ENCODE data around the gene CYB5A.
A peak's percentile ranks its signal among the peaks of the same experiment; 100 is the strongest.

The CYB5A gene

DNA sequence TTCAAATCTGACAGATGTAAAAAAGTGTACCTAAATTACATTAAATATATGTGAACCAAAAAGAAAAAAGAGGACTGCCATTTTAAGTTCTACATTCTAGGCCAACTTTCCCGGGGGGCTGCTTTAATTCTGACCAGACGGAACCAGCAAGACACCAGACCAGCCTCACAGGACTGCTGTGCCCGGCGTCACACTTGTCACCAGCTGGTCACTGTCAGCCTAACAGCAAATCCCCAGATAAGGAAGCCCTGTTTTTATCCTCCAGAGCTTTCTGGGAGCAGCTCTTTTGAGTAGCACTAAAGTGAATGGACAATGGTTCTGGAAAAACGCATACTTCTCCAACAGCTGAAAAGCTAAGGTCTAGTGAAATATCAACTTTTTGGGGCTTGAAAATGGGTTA lies 35.6 kb downstream of the CYB5A start:
- Histone ChIP-seq H3K36me3 (ENCODE audit: insufficient read depth, low read length) (peaks cover 10% of the 10 kb centered on the region), H3K4me1 (ENCODE audit: insufficient read depth, low read length) (peaks cover 41% of the 10 kb centered on the region), H3K27me3 (ENCODE audit: control insufficient read depth in 1 of 2, insufficient read depth in 2 of 2, low read length in 2 of 2) (no peaks in the 10 kb centered on the region), H3K4me3 (ENCODE audit: low read depth in 1 of 2, low read length in 2 of 2) (no peak overlapping the region), H3K9ac (ENCODE audit: low read length) (no peak overlapping the region), H3K9me3 (ENCODE audit: low read length) (no peaks in the 10 kb centered on the region), H3K27ac (ENCODE audit: low read depth, low read length) (no peak overlapping the region)

DNA sequence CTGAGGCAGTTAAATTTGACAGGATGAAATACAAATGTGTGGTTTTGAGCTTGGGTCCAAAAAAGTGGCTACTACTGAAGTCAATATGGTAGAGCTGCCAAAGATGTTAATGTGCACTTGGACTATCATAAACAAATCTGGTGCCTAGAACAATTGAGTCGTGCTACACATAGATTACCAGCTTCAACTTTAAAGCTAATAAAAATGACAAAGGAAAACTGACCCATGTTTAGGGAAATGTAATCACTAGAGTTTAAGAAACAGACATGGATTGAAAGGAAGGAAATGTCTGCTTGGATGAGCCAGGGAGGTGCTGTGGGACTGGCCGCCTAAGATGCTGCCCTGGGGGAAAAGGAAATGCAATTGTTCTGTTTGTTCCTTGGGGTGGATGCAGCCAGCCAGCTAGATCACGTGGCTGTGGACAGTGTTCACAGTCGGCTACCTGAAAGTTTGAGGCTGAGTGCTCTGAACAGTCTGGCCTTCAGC lies 36.6 kb downstream of the CYB5A start:
- Histone ChIP-seq H3K4me1 (ENCODE audit: insufficient read depth, low read length) (peaks cover 36% of the 10 kb centered on the region), H3K27me3 (ENCODE audit: control insufficient read depth in 1 of 2, insufficient read depth in 2 of 2, low read length in 2 of 2) (no peaks in the 10 kb centered on the region), H3K27ac (ENCODE audit: low read depth, low read length) (peak overlapping the region; percentile 57), H3K36me3 (ENCODE audit: insufficient read depth, low read length) (peaks cover 6% of the 10 kb centered on the region), H3K9ac (ENCODE audit: low read length) (no peak overlapping the region), H3K4me3 (ENCODE audit: low read depth in 1 of 2, low read length in 2 of 2) (no peak overlapping the region), H3K9me3 (ENCODE audit: low read length) (no peaks in the 10 kb centered on the region)

DNA sequence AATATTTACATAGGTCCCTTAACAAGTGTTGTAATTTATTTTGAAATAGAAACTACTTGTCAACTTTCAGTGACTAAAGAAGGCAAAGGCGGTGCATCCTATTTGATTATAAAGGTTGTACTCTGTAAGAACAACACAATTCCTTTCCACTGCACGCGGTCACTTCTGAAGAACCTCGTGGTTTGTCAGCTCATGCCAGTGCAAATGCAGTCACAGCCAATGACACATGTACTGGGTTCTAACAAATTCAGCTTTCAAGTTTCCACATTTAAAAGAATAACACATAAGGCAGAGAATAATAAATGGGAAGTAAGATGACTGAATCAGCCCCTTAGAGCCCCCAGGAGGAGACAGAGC lies 39.7 kb downstream of the CYB5A start:
- no peak overlapping the region for H3K4me3 ChIP-seq (ENCODE audit: low read depth in 1 of 2, low read length in 2 of 2)
- H3K9ac ChIP-seq (ENCODE audit: low read length) = no peak overlapping the region
- H3K27ac ChIP-seq (ENCODE audit: low read depth, low read length) = peak overlapping the region; percentile 45
- H3K9me3 ChIP-seq (ENCODE audit: low read length) = no peaks in the 10 kb centered on the region
- no peaks in the 10 kb centered on the region for H3K27me3 ChIP-seq (ENCODE audit: control insufficient read depth in 1 of 2, insufficient read depth in 2 of 2, low read length in 2 of 2)
- peaks cover 6% of the 10 kb centered on the region for H3K36me3 ChIP-seq (ENCODE audit: insufficient read depth, low read length)
- H3K4me1 ChIP-seq (ENCODE audit: insufficient read depth, low read length) = peaks cover 36% of the 10 kb centered on the region

DNA sequence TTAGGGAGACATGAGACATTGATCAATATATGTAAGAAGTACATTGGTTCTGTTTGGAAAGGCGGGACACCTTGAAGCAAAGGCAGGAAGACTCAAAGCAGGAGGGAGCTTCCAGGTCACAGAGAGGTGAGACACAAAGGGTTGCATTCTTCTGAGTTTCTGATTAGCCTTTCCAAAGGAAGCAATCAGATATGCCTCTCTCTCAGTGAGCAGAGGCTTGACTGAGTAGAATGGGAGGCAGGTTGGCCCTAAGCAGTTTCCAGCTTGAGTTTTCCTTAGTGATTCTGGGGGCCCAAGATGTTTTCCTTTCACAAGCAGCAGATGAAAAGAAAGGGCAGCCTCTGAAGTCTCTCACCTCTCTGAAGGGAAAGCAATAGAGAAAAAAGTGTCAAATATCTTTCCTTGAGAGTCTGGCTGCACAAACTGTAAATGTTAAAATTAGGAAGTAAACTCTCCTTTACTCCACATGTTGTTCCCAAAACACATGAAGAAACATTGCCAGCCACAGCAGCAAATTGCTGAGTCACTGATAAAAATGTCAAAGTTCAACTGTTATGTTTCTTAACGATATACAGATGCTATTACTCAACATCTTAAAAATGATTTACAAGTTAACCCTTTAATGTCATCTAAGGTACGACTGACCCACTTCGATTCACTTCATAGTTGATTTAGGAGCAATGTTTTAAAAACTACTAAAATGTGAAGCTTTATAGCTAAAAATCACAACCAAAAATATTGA lies 40.3 kb downstream of the CYB5A start:
- Histone ChIP-seq H3K9me3 (ENCODE audit: low read length) (no peaks in the 10 kb centered on the region), H3K4me3 (ENCODE audit: low read depth in 1 of 2, low read length in 2 of 2) (no peak overlapping the region), H3K4me1 (ENCODE audit: insufficient read depth, low read length) (peaks cover 34% of the 10 kb centered on the region), H3K36me3 (ENCODE audit: insufficient read depth, low read length) (peaks cover 6% of the 10 kb centered on the region), H3K27ac (ENCODE audit: low read depth, low read length) (peak overlapping the region; percentile 45), H3K27me3 (ENCODE audit: control insufficient read depth in 1 of 2, insufficient read depth in 2 of 2, low read length in 2 of 2) (no peaks in the 10 kb centered on the region), H3K9ac (ENCODE audit: low read length) (no peak overlapping the region)

DNA sequence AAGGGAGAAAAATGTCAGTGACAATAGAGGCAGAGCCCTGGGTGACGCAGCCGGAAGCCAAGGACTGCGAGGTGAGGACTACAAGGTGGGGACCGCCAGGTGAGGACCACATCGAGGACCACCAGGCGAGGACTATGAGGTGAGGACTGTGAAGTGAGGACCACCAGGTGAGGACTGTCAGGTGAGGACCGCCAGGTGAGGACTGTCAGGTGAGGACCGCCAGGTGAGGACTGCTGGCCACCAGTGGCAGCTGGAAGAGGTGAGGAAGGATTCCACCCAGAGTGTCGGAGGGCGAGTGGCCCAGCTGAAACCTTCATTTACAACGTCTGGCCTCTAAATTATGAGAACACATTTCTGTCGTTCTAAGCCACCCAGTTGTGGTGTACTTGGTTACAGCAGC lies 41.6 kb downstream of the CYB5A start:
- no peaks in the 10 kb centered on the region for H3K9me3 ChIP-seq (ENCODE audit: low read length)
- H3K4me1 ChIP-seq (ENCODE audit: insufficient read depth, low read length) = peaks cover 21% of the 10 kb centered on the region
- H3K27ac ChIP-seq (ENCODE audit: low read depth, low read length) = no peak overlapping the region
- no peaks in the 10 kb centered on the region for H3K27me3 ChIP-seq (ENCODE audit: control insufficient read depth in 1 of 2, insufficient read depth in 2 of 2, low read length in 2 of 2)
- H3K4me3 ChIP-seq (ENCODE audit: low read depth in 1 of 2, low read length in 2 of 2) = no peak overlapping the region
- H3K9ac ChIP-seq (ENCODE audit: low read length) = no peak overlapping the region
- H3K36me3 ChIP-seq (ENCODE audit: insufficient read depth, low read length) = peaks cover 6% of the 10 kb centered on the region

DNA sequence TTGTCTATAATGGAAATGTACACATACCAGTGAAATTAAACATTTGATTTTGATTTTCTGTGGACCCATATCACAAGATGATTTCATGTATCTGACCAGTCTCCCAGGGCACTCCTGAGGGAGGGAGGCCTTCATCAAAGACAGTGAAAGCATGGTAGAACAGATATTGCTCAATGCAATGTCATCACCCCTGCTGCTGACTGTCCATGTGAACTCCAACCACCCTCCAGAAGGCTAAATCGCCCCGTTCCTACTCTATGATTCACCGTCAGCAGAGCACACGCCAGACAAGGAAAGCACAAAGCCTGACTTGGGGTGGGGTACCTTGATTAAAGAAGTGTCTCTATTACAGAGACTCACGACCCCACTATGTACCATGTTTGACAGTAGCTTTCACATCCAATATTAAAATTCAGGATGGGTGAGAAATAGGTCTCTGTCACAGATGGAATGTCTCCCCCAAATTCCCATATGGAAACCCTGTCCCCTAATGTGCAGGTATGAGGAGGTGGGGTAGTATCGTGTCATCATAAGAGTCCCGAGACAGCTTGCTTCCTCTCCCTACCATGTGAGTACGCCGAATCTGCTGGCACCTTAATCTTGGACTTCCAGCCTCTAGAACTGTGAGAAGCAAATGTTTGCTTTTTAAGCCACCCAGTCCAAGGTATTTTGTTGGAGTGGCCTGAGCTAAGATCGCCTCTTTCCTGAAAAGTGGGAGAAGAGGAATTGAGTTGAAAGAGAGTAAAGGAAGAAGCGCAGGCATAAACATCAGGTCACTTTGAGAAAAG lies 42.4 kb downstream of the CYB5A start:
- Histone ChIP-seq H3K9ac (ENCODE audit: low read length) (no peak overlapping the region), H3K27ac (ENCODE audit: low read depth, low read length) (no peak overlapping the region), H3K4me1 (ENCODE audit: insufficient read depth, low read length) (peaks cover 15% of the 10 kb centered on the region), H3K27me3 (ENCODE audit: control insufficient read depth in 1 of 2, insufficient read depth in 2 of 2, low read length in 2 of 2) (no peaks in the 10 kb centered on the region), H3K36me3 (ENCODE audit: insufficient read depth, low read length) (peaks cover 6% of the 10 kb centered on the region), H3K4me3 (ENCODE audit: low read depth in 1 of 2, low read length in 2 of 2) (no peak overlapping the region), H3K9me3 (ENCODE audit: low read length) (no peaks in the 10 kb centered on the region)

DNA sequence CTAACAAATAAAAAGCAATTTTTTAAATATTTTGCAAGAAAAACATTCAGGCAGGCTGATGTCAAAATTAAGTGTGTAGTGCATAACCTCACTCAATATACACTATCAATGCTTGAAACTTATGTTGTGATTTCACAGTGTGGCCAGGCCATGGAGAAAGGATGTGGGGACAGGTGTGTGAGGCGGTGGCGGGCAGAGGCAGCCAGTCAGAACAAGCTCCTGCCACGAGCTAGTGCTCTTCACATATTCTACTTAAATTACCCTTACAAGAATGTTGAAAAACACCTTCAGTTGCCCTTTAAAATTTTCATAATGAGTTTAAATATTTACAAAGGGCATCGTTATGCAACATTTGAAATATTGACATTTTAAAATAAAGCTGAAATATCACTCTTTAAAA lies 43.2 kb downstream of the CYB5A start:
- H3K27ac ChIP-seq (ENCODE audit: low read depth, low read length) = no peak overlapping the region
- peaks cover 15% of the 10 kb centered on the region for H3K4me1 ChIP-seq (ENCODE audit: insufficient read depth, low read length)
- H3K9ac ChIP-seq (ENCODE audit: low read length) = no peak overlapping the region
- no peaks in the 10 kb centered on the region for H3K9me3 ChIP-seq (ENCODE audit: low read length)
- H3K4me3 ChIP-seq (ENCODE audit: low read depth in 1 of 2, low read length in 2 of 2) = no peak overlapping the region
- no peaks in the 10 kb centered on the region for H3K27me3 ChIP-seq (ENCODE audit: control insufficient read depth in 1 of 2, insufficient read depth in 2 of 2, low read length in 2 of 2)
- peaks cover 5% of the 10 kb centered on the region for H3K36me3 ChIP-seq (ENCODE audit: insufficient read depth, low read length)

DNA sequence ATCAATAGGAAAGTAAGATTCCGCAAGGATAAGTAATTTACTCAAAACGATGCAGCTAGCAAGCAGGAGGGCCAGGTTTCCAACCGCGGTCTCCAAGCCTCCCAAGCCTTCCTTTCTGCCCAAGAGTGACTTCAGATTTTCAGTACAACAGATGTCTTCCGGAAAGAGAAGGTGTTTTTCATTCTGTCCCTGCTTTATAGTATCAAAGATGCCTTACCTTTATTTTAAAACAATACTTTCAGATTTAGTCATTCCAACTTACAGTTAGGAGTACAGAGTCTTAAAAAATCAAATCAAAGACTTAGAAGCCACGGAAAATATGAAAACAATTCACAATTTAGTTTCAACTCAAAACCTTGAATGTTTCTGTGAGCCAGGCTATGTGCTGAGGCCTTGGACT lies 43.6 kb downstream of the CYB5A start:
- H3K27ac ChIP-seq (ENCODE audit: low read depth, low read length) = no peak overlapping the region
- H3K36me3 ChIP-seq (ENCODE audit: insufficient read depth, low read length) = peaks cover under 1% of the 10 kb centered on the region
- H3K9me3 ChIP-seq (ENCODE audit: low read length) = no peaks in the 10 kb centered on the region
- H3K9ac ChIP-seq (ENCODE audit: low read length) = no peak overlapping the region
- H3K4me3 ChIP-seq (ENCODE audit: low read depth in 1 of 2, low read length in 2 of 2) = no peak overlapping the region
- H3K4me1 ChIP-seq (ENCODE audit: insufficient read depth, low read length) = peaks cover 15% of the 10 kb centered on the region
- H3K27me3 ChIP-seq (ENCODE audit: control insufficient read depth in 1 of 2, insufficient read depth in 2 of 2, low read length in 2 of 2) = no peaks in the 10 kb centered on the region

DNA sequence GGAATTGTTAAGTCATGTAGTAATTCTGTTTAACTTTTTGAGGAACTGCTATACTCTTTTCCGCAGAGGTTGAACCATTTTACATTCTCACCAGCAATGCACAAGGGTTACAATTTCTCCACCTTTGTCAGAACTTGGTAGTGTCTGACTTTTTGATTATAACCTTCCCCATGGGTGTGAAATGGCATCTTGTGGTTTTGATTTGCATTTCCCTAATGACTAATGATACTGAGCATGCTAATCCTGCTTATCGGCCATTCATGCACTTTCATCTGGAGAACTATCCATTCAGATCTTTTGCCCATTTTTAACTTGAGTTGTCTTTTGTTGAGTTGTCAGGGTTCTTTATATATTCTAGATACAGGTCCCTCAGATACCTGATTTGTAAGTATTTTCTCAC lies 47.2 kb downstream of the CYB5A start:
- H3K4me3 ChIP-seq (ENCODE audit: low read depth in 1 of 2, low read length in 2 of 2) = no peak overlapping the region
- H3K9me3 ChIP-seq (ENCODE audit: low read length) = no peaks in the 10 kb centered on the region
- no peak overlapping the region for H3K9ac ChIP-seq (ENCODE audit: low read length)
- no peaks in the 10 kb centered on the region for H3K36me3 ChIP-seq (ENCODE audit: insufficient read depth, low read length)
- no peak overlapping the region for H3K27ac ChIP-seq (ENCODE audit: low read depth, low read length)
- H3K4me1 ChIP-seq (ENCODE audit: insufficient read depth, low read length) = no peaks in the 10 kb centered on the region
- H3K27me3 ChIP-seq (ENCODE audit: control insufficient read depth in 1 of 2, insufficient read depth in 2 of 2, low read length in 2 of 2) = no peaks in the 10 kb centered on the region

DNA sequence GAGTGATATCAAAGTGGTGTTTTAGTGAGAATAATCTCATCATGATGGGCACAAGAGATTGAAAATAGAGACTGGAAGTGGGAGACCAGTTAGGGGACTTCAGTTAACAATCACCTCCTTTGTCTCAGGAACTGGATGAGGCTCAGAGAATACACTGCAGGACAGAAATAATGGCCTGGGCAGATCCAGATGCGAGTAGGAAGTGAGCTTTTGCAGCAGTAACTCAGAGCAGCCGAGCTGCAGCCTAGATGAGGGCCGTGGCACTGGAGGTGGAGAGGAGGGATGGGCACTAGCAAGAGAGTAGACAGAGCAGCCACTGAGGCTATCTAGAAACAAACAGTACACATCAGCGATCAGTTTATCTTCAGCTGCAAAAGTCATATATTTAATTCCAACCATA lies 48.6 kb downstream of the CYB5A start:
- no peaks in the 10 kb centered on the region for H3K27me3 ChIP-seq (ENCODE audit: control insufficient read depth in 1 of 2, insufficient read depth in 2 of 2, low read length in 2 of 2)
- no peak overlapping the region for H3K9ac ChIP-seq (ENCODE audit: low read length)
- no peaks in the 10 kb centered on the region for H3K9me3 ChIP-seq (ENCODE audit: low read length)
- H3K36me3 ChIP-seq (ENCODE audit: insufficient read depth, low read length) = no peaks in the 10 kb centered on the region
- no peaks in the 10 kb centered on the region for H3K4me1 ChIP-seq (ENCODE audit: insufficient read depth, low read length)
- no peak overlapping the region for H3K27ac ChIP-seq (ENCODE audit: low read depth, low read length)
- H3K4me3 ChIP-seq (ENCODE audit: low read depth in 1 of 2, low read length in 2 of 2) = no peak overlapping the region

DNA sequence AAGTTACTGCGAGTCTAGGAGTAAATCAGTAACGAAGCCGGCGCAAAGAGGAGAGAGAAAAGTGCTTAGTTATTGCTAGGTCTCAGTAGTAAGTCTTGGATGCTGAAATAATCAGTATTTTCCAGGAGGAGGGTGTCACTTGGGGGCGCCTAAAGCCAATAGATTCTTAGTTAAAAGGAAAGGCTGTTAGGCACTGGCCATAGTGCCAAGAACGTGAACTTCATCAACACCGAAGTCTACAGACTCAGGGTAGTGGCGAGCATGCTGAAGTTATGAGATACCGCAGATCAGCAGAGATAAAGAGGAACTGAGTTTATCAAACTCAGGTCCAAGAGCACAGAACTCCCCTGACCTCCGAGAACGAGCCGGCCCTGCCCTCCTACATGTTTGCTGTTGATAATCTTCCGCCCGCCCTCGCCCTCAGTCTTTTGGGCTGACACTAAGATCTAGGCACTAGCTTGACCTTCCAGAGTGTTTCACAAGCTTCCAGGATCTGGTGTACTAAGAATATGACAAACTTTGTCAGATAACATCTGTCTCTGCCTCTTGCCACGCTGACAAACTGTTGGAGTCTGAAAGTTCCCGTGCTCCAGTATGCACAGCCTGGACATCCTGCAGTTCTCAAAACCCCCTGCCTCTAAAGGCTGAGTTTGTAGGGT lies 49.2 kb downstream of the CYB5A start:
- no peaks in the 10 kb centered on the region for H3K36me3 ChIP-seq (ENCODE audit: insufficient read depth, low read length)
- no peaks in the 10 kb centered on the region for H3K9me3 ChIP-seq (ENCODE audit: low read length)
- H3K9ac ChIP-seq (ENCODE audit: low read length) = no peak overlapping the region
- H3K4me1 ChIP-seq (ENCODE audit: insufficient read depth, low read length) = no peaks in the 10 kb centered on the region
- no peaks in the 10 kb centered on the region for H3K27me3 ChIP-seq (ENCODE audit: control insufficient read depth in 1 of 2, insufficient read depth in 2 of 2, low read length in 2 of 2)
- H3K27ac ChIP-seq (ENCODE audit: low read depth, low read length) = no peak overlapping the region
- no peak overlapping the region for H3K4me3 ChIP-seq (ENCODE audit: low read depth in 1 of 2, low read length in 2 of 2)

Data from muscle layer of colon (tissue), 2 donors.